NB4 (cell line): Measurements from ENCODE around the gene PEX5.

Experiments used
- DNase-seq: peaks from one replicate; pipeline ENCODE4 v3.0.0; 2010; ENCODE audit warnings: low read depth
- H3K4me3 ChIP-seq: one replicate; pipeline ENCODE4 v1.5.1; 2011; ENCODE audit warnings: mild to moderate bottlenecking, low read depth, low read length, moderate library complexity
- CTCF ChIP-seq: IDR thresholded peaks from one replicate; pipeline ENCODE4 v1.5.1; 2012; ENCODE audit warnings: low read depth, low read length
- MYC ChIP-seq: IDR thresholded peaks from 2 replicates; pipeline ENCODE4 v1.6.1; 2011; ENCODE audit warnings: low read depth, low read length
- POLR2A ChIP-seq: IDR thresholded peaks from 2 replicates; pipeline ENCODE4 v1.6.1; 2011; ENCODE audit warnings: mild to moderate bottlenecking; ENCODE audit not compliant: insufficient read length; ENCODE audit errors: extremely low read depth
- TF ChIP-seq, protein P1 (sequence below): IDR thresholded peaks from 2 replicates; pipeline ENCODE4 v1.6.1; 2011; ENCODE audit warnings: low read depth, low read length

Gene PEX5

GRCh38 chr12:7161811-7162210, 27.7 kb upstream of the PEX5 start:
- TF ChIP-seq, protein P1, sequence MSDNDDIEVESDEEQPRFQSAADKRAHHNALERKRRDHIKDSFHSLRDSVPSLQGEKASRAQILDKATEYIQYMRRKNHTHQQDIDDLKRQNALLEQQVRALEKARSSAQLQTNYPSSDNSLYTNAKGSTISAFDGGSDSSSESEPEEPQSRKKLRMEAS: no peak
- TF ChIP-seq CTCF (no peak), MYC (no peak), POLR2A (no peak)

GRCh38 chr12:7162691-7163114, 26.8 kb upstream of the PEX5 start:
- no peak for DNase-seq
- no peak overlapping the region for H3K4me3 ChIP-seq
- no peak for TF ChIP-seq MYC
- peak; percentile 12 for TF ChIP-seq CTCF

More at GRCh38 chr12:7161811-7162210, 27.7 kb upstream of the PEX5 start:
- DNase-seq: no peak
- no peak overlapping the region for H3K4me3 ChIP-seq

GRCh38 chr12:7169951-7170350, 19.5 kb upstream of the PEX5 start:
- H3K4me3 ChIP-seq: no peak overlapping the region
- TF ChIP-seq POLR2A: no peak
- no peak for DNase-seq

DNA sequence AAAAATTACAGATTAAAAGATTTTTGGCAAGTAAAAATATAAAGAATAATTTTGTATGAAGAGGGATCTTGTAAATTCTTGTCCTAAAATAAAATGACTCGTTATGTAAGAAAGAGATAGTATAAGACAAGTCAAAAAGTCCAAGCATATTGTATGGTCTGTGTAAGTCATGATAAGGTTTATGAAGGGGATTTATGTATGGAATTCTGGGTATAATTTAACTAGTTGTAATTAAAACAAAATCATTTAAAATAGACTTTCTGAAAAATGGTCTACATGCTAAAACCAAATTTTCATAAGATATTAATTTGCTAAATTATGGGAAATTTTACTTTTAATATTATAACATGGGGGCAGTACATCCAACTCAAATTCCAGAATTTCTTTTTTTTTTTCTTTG, 17.6 kb upstream of the PEX5 start:
- no peak overlapping the region for H3K4me3 ChIP-seq
- DNase-seq: no peak
- TF ChIP-seq CTCF: no peak
- no peak for TF ChIP-seq MYC
- TF ChIP-seq, protein P1: no peak

DNA sequence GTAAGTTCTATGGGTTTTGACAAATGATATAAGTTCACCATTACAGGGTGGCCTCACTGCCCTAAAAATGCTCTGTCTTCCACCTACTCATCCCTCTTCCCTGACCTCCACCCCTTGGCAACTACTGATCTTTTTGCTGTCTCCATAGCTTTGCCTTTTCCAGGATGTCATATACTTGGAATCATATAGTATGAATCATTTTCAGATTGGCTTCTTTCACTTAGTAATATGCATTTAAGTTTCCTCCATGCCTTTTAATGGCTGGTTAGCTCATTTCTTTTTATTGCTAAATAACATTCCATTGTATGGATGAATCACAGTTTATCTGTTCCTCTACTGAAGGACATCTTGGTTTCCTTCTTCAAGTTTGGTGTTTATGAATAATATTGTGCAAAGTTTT, 14.0 kb upstream of the PEX5 start:
- TF ChIP-seq, protein P1: no peak
- TF ChIP-seq CTCF: no peak
- no peak overlapping the region for H3K4me3 ChIP-seq
- DNase-seq: no peak

DNA sequence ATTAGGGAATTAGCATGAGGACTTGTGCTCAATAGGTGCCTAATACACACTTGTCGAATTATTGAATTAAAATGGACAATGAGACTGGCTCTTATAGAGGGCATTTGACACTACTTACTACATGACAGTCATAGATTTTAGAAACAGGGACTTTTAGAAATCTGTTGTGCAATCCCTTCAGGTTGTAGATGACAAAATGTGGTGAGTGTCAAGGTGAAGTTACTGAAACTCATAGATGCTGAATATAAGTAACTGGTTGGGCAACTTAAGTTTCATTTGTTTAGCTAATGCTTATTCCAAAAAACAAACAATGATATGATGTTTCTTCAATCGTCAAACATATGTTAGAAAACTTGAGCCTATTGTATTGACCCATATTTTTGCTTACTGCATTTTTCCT, 12.9 kb upstream of the PEX5 start:
- H3K4me3 ChIP-seq: no peak overlapping the region
- TF ChIP-seq, protein P1: no peak
- no peak for TF ChIP-seq CTCF
- TF ChIP-seq POLR2A: no peak
- no peak for TF ChIP-seq MYC
- DNase-seq: no peak

DNA sequence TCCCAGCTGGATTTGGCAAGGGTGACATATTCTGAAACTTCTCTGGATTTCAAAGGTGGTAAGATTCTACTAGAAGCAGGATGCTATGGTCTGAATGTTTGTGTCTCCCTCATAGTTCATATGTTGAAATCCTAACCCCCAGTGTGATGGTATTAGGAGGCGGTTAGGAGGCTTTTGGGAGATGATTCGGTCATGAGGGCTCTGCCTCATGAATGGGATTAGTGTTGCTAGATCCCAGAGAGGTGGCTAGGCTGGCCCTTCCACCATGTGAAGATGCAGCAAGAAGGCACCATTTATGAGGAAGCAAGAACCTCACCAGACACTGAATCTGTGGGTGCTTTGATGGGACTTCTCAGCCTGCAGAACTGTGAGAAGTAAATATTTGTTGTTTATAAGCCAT, 11.0 kb upstream of the PEX5 start:
- H3K4me3 ChIP-seq: no peak overlapping the region
- DNase-seq: no peak
- TF ChIP-seq MYC (no peak), CTCF (no peak), POLR2A (no peak)
- TF ChIP-seq, protein P1: no peak
